GM10847 (cell line): ENCODE data around the gene YOD1.

ENCODE experiments used
- POLR2A ChIP-seq: IDR thresholded peaks from 2 replicates; pipeline ENCODE4 v1.6.1; 2011; ENCODE audit not compliant: insufficient read length; ENCODE audit errors: extremely low read depth

YOD1 gene

GRCh38 chr1:207014728-207015127, 36.3 kb downstream of the YOD1 start:
- TF ChIP-seq POLR2A, result no peak

- no peak for TF ChIP-seq POLR2A
Observed at GRCh38 chr1:207013321-207014085, 37.5 kb downstream of the YOD1 start.

DNA sequence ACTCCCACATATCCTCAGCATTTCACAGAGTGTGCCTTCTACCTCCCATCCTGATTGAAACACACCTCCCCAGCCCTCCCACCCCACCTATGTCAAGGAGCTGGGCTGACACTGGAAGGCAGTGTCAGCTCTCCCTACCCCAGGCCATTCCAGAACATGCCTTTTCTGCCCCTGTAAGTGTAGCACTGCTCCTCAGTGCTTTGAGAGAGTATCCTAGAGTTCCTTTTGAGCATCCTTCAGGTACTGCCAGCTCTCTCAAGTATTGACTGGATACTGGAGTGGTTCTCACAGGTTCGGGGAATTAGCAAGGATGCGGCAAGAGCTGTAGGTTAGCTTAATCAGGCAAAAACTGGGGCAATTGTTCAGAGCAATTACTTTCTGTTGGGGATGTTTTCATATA, 40.3 kb downstream of the YOD1 start:
- TF ChIP-seq POLR2A, result no peak

DNA sequence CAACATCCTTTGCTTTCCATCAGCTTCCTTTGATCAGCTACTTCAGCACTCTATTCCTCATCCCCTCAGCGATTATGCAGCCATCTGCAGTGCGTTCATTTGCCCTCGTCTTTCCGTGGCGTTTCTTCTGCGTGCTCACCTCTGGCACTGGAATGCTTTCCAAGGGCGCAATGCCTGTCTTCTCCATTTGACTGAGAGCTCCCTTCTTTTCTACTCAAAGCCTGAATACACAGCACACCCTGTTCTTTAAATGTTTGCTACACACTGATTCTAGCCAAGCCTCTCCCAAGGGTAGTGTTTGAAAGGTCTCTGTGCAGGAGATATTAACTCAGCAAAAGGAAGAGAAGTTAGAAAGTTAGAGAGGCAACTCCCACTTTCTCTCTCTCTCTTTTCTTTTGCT, 41.1 kb downstream of the YOD1 start:
- no peak for TF ChIP-seq POLR2A

GRCh38 chr1:207009182-207009850, 41.7 kb downstream of the YOD1 start:
- TF ChIP-seq POLR2A, result no peak

DNA sequence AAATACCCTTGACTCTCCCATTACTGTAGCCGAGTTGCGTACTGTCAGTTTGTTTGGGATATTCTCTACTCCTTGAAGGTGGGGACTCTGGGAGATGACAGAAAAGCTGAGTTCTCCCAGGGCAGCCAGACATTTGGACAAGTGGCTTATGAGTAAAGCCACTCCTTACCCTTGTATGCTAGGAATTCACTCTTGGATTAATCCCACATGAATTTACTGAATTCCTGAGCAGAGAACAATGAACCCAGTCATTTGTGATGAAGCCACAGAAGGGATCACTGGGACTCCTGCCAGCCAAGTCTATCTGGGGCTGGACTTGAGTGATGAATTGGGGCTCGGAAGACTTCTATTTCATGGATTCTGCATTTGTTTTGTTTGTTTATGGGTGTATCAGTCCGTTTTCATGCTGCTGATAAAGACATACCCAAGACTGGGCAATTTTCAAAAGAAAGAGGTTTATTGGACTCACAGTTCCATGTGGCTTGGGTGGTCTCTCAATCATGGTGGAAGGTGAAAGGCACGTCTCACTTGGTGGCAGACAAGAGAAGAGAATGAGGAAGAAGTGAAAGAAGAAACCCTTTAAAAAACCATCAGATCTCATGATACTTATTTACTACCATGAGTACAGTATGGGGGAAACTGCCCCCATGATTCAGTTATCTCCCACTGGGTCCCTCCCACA, 43.5 kb downstream of the YOD1 start:
- TF ChIP-seq POLR2A, result no peak

GRCh38 chr1:207006914-207007313, 44.1 kb downstream of the YOD1 start:
- no peak for TF ChIP-seq POLR2A

DNA sequence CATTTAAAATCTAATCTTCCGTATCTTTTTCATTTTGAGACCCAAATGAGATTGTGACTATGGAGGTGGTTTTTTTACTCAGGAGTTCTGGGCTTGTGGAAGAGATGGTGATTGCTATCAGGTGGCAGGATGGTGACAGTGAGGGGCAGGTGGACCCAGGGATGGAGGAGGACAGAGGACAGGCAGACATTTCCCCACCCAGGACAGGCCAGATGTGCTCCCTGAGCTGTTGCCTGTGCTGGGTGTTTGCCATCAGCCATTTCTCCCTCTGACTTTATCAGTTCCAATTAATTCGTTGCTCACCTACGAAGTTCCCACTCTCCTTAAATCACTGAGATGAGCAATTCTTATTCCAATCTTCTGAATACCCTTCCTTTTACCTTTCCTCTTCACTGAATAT, 44.9 kb downstream of the YOD1 start:
- no peak for TF ChIP-seq POLR2A

- no peak for TF ChIP-seq POLR2A
Observed at GRCh38 chr1:207004931-207005830, 45.8 kb downstream of the YOD1 start.

DNA sequence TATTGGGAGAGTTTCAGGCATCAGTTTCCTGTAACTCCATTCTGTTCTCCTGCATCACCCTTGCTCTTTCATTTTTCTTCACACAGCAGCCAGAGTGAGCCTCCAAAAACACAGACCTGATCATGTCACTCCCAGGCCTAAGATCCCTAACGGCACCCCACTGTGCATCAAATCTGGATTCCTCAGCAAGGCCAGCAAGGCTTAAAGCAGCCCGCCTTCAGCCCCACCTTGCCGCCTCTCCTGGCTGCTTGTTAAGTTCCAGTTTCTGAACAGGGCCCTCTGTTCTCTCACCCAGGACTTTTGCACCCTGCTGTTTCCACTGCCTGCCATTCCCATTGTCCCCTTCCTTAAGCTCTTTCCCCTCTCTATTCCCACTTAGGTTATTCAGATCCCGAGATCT, 47.8 kb downstream of the YOD1 start:
- no peak for TF ChIP-seq POLR2A

DNA sequence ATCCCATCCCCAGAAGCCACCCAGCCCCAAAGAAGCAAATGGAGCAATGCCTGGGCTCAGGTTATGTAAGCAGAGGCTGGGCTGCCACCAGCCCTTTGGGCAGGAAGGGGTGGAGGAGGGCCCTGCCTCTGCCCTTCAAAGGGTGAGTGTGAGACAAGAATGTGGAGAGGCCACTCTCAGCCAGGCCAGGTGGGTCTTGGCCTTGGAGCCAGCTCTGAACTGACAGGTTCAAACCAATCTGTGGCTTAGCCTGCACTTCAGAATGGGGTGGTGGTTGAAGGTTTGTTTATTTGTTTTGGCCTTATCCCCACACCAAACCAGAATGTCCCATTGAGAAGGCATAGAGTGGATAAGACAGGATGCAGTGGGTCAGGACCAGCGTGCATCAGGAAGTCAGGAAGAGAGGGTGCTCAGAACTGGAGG, 48.3 kb downstream of the YOD1 start:
- no peak for TF ChIP-seq POLR2A

DNA sequence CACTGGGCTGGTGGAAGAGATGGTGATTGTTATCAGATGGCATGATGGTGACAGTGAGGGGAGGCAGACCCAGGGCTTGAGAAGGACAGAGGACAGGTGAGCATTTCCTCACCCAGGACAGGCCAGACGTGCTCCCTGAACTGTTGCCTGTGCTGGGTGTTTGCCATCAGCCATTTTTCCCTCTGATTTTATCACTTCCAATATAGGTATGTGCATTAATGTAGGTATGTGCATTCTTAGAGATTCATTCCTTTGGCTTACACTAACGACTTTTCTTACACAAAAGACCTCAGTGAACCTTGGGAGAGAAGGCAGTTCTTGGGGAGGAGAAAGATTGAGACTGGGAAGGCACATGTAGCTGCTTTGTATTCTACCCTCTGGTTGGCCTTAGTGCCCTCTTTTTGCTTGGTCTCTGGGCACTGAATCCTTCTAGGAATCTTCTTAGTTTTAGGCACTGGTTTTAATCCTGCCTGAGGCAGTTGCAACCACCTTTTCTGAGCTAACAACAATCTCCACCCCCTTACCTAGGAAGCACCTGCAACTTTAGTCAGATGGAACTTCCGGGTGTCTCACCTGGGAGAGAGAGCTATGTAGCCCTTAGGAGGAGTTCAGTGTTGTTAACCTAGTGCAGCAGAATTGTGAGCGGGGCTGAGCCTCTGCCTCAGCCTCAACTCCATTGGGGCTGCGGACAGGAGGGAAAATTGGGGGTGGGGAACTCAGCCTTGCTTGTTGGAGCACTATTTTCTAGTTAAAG, 49.3 kb downstream of the YOD1 start:
- TF ChIP-seq POLR2A, result no peak

DNA sequence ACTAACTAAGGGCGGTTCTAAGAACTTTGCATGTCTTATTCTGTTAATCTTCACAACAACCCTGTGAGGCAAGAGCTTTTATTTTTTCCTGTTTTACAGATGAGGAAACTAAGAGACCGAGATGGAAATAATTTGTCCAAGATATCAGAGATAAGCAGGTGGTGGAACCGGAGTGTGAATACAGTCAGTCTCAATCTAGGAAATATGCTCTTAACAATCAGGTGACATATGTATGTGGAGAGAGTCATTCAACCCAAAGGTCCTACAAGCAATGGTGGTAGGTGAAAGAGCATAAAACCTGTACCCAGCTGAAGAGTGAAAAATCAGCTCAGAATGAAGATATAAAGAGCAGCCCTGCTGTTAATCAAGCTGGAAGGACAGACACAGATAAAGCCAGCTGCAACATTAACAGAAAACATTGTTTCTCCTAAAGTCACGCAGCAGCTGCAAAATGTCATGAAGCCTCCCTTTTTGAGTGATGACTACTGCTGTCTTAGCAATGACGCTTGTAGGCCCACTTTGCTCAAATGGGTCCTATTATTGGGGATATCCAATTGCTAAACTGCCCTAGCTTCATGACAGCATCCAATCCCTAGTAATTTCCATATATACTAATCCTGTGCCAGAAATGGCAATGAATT, 50.2 kb downstream of the YOD1 start:
- no peak for TF ChIP-seq POLR2A

DNA sequence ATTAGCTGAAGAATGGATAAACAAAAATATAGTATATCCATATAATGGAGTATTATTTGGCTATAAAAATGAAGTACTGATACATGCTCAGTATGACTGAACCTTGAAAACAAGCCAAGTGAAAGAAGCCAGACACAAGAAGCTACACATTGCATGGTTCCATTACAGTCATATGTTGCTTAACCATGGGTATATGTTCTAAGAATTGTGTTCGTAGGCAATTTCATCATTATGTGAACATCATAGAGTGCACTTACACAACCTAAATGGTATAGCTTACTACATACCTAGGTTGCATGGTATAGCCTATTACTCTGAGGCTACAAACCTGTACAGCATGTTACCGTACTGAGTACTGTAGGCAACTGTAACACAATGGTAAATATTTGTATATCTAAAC, 52.2 kb downstream of the YOD1 start:
- no peak for TF ChIP-seq POLR2A
